K562 (cell line): ENCODE data around the gene SMURF1. TPM values are rescaled to one million over a fixed set of nuclear protein-coding genes. Genes with fewer than 3 reads are reported as not detected.
A peak's percentile ranks its signal among the peaks of the same experiment; 100 is the strongest.

Experiments
- BRD9 ChIP-seq: fragments of 450-650 bp; IDR thresholded peaks from 2 replicates; pipeline ENCODE4 v1.6.1; 2018; ENCODE audit warnings: low read depth; ENCODE audit not compliant: partially characterized antibody
- CREB1 ChIP-seq, 2 experiments: sonication (generic) in 1 of 2; formaldehyde crosslinking in 1 of 2; IDR thresholded peaks; 2 replicates each; pipeline versions ENCODE4 v1.6.1 to v1.8.0; 2012 to 2022; ENCODE audit warnings: inconsistent platforms in 1 of 2, mild to moderate bottlenecking in 1 of 2, missing genetic modification reagents in 1 of 2, moderate library complexity in 1 of 2
- DEAF1 ChIP-seq: fragments of 450-650 bp; formaldehyde crosslinking; IDR thresholded peaks from 2 replicates; pipeline ENCODE4 v1.4.0; 2020; ENCODE audit warnings: mild to moderate bottlenecking, moderate library complexity
- NR2F6 ChIP-seq: fragments of 450-650 bp; formaldehyde crosslinking; IDR thresholded peaks from 2 replicates; pipeline ENCODE4 v1.4.0; 2020; ENCODE audit warnings: mild to moderate bottlenecking
- PREB ChIP-seq: sonication (generic); formaldehyde crosslinking; IDR thresholded peaks from 2 replicates; pipeline ENCODE4 v1.8.1; 2023; ENCODE audit warnings: mild to moderate bottlenecking, missing genetic modification reagents
- RREB1 ChIP-seq: fragments of 250-450 bp; sonication (Bioruptor Pico); IDR thresholded peaks from 2 replicates; pipeline ENCODE4 v1.4.0; 2020
- SAFB ChIP-seq: fragments of 200-400 bp; formaldehyde crosslinking; IDR thresholded peaks from 2 replicates; pipeline ENCODE4 v1.6.1; 2017; ENCODE audit warnings: low read depth, low read length, borderline replicate concordance
- ZNF121 ChIP-seq: sonication (generic); formaldehyde crosslinking; conservative IDR thresholded peaks from 2 replicates; pipeline ENCODE4 v1.8.0; 2022; ENCODE audit warnings: missing genetic modification reagents
- ZNF354B ChIP-seq: fragments of 250-450 bp; sonication (Bioruptor Pico); IDR thresholded peaks from 2 replicates; pipeline ENCODE4 v1.4.0; 2020
- ZNF395 ChIP-seq: fragments of 200-800 bp; sonication (Bioruptor generic); IDR thresholded peaks from 2 replicates; pipeline ENCODE4 v1.6.1; 2017; ENCODE audit warnings: missing genetic modification characterization, missing compliant biosample characterization
- polyA plus RNA-seq, 8 experiments: library from polyadenylated mRNA; depleted of rRNA in 4 of 8; stranded (reverse) in 5 of 8; unstranded in 3 of 8; fragments of >200 nt; fragmentation: Nextera tagmentation in 2 of 8; fragmentation: Illumina TruSeq in 1 of 8; extraction: Ambion mirVana in 2 of 8; extraction: Trizol in 1 of 8; gene quantifications; 2 replicates each; pipeline versions ENCODE4 v1.2.1 to v1.2.3, GENCODE V29; 2011 to 2014; ENCODE audit warnings: inconsistent platforms in 1 of 8, missing spikeins in 1 of 8
- total RNA-seq, 7 experiments: library from RNA; depleted of rRNA in 6 of 7; stranded (reverse); fragments of >200 nt in 6 of 7; fragmentation: Illumina TruSeq in 2 of 7; extraction: Trizol in 2 of 7; gene quantifications; 2 replicates each; pipeline versions ENCODE4 v1.2.1 to v1.2.3, GENCODE V29; 2011 to 2021; ENCODE audit warnings: low replicate concordance in 1 of 7
- TF ChIP-seq, protein P1 (sequence below): fragments of 450-650 bp; IDR thresholded peaks from 2 replicates; pipeline ENCODE4 v1.7.1; 2018; ENCODE audit warnings: mild to moderate bottlenecking, low read depth; ENCODE audit not compliant: partially characterized antibody

Gene SMURF1
- total and polyA plus RNA-seq, 9 of the 15 experiments (the other 6 are each of a cell fraction or from before 2014, with no cell fraction given): 1.0 to 20.1 (median 12.6) TPM

- no peak for TF ChIP-seq PREB
- peak; percentile 83 for TF ChIP-seq NR2F6 (CRISPR knock-in tag)
- TF ChIP-seq, protein P1, sequence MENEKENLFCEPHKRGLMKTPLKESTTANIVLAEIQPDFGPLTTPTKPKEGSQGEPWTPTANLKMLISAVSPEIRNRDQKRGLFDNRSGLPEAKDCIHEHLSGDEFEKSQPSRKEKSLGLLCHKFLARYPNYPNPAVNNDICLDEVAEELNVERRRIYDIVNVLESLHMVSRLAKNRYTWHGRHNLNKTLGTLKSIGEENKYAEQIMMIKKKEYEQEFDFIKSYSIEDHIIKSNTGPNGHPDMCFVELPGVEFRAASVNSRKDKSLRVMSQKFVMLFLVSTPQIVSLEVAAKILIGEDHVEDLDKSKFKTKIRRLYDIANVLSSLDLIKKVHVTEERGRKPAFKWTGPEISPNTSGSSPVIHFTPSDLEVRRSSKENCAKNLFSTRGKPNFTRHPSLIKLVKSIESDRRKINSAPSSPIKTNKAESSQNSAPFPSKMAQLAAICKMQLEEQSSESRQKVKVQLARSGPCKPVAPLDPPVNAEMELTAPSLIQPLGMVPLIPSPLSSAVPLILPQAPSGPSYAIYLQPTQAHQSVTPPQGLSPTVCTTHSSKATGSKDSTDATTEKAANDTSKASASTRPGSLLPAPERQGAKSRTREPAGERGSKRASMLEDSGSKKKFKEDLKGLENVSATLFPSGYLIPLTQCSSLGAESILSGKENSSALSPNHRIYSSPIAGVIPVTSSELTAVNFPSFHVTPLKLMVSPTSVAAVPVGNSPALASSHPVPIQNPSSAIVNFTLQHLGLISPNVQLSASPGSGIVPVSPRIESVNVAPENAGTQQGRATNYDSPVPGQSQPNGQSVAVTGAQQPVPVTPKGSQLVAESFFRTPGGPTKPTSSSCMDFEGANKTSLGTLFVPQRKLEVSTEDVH: no peak
- peak; percentile 22; the same call in 1 of the 2 replicates for TF ChIP-seq CREB1 (IDR thresholded peaks at IDR 0.05)
- no peak for TF ChIP-seq CREB1 (CRISPR knock-in tag; IDR thresholded peaks at IDR 0.05)
- TF ChIP-seq ZNF395: peak; percentile 96
- TF ChIP-seq DEAF1 (CRISPR knock-in tag): 0 out of 2 replicates have a peak, but pooled peaks have one; percentile 19
- 0 out of 2 replicates have a peak, but pooled peaks have one; percentile 31 for TF ChIP-seq SAFB
- TF ChIP-seq ZNF354B (CRISPR knock-in tag): no peak
- TF ChIP-seq RREB1: peak; percentile 34; the same call in 1 of the 2 replicates
- TF ChIP-seq ZNF121 (CRISPR knock-in tag): no peak
- no peak for TF ChIP-seq BRD9
These were observed at the start of gene SMURF1 (continued) for GRCh38 chr7:99143853-99144672.
